Measurements from ENCODE around the gene RBM10. TPM values are rescaled to one million over a fixed set of nuclear protein-coding genes. Genes with fewer than 3 reads are reported as not detected.
A peak's percentile ranks its signal among the peaks of the same experiment; 100 is the strongest.

The RBM10 gene
- total and polyA plus RNA-seq, 9 donors = 12.0 to 53.0 (median 36.7) TPM

- Histone ChIP-seq H3K27me3 (no peaks in the 10 kb centered on the region), H3K9me3 (no peaks in the 10 kb centered on the region), H3K4me3 (no peak overlapping the region), H3K36me3 (no peaks in the 10 kb centered on the region), H3K4me1 (ENCODE audit: insufficient read depth) (no peaks in the 10 kb centered on the region), H3K27ac (no peak overlapping the region)
- peak in 2 of 5 donors; percentile 17 to 24 for DNase-seq
- intact Hi-C loops (cut with DNase I) = no loop called here
- WGBS, 3 donors = 89 to 90% (median 89%) methylated on average over 9 of the region's 9 CpGs
- no peak for TF ChIP-seq EP300 (IDR thresholded peaks at IDR 0.05)
- TF ChIP-seq CTCF (IDR thresholded peaks at IDR 0.05) = no peak
- TF ChIP-seq POLR2A (IDR thresholded peaks at IDR 0.05) = no peak
These were observed 82.2 kb downstream of the RBM10 start for GRCh38 chrX:47227334-47227583.

GRCh38 chrX:47228550-47229270 lies 83.7 kb downstream of the RBM10 start:
- Histone ChIP-seq H3K27me3 (no peaks in the 10 kb centered on the region), H3K9me3 (no peaks in the 10 kb centered on the region), H3K4me3 (no peak overlapping the region), H3K36me3 (no peaks in the 10 kb centered on the region), H3K4me1 (ENCODE audit: insufficient read depth) (no peaks in the 10 kb centered on the region), H3K27ac (no peak overlapping the region)
- intact Hi-C loops (cut with DNase I) = no loop called here
- no peak for TF ChIP-seq EP300 (IDR thresholded peaks at IDR 0.05)
- TF ChIP-seq CTCF (IDR thresholded peaks at IDR 0.05) = no peak
- no peak for TF ChIP-seq POLR2A (IDR thresholded peaks at IDR 0.05)
- peak in 3 of 5 donors; percentile 16 to 28 (median 20) for DNase-seq
- 90 to 96% (median 94%) methylated on average over 12 of the region's 12 CpGs for WGBS, 3 donors

GRCh38 chrX:47229427-47229826 lies 84.4 kb downstream of the RBM10 start:
- Histone ChIP-seq H3K27ac (no peak overlapping the region), H3K27me3 (no peaks in the 10 kb centered on the region), H3K4me1 (ENCODE audit: insufficient read depth) (no peaks in the 10 kb centered on the region), H3K36me3 (no peaks in the 10 kb centered on the region), H3K4me3 (no peak overlapping the region), H3K9me3 (no peaks in the 10 kb centered on the region)
- 93 to 98% (median 94%) methylated on average over 6 of the region's 6 CpGs for WGBS, 3 donors
- DNase-seq = peak in 3 of 5 donors; percentile 15 to 31 (median 16)
- TF ChIP-seq POLR2A (IDR thresholded peaks at IDR 0.05) (no peak), CTCF (IDR thresholded peaks at IDR 0.05) (no peak), EP300 (IDR thresholded peaks at IDR 0.05) (no peak)
- intact Hi-C loops (cut with DNase I) = no loop called here

GRCh38 chrX:47230136-47230868 lies 85.3 kb downstream of the RBM10 start:
- Histone ChIP-seq H3K36me3 (no peaks in the 10 kb centered on the region), H3K27ac (no peak overlapping the region), H3K4me1 (ENCODE audit: insufficient read depth) (no peaks in the 10 kb centered on the region), H3K27me3 (no peaks in the 10 kb centered on the region), H3K9me3 (no peaks in the 10 kb centered on the region), H3K4me3 (no peak overlapping the region)
- no peak for DNase-seq
- TF ChIP-seq CTCF (IDR thresholded peaks at IDR 0.05) (no peak), POLR2A (IDR thresholded peaks at IDR 0.05) (no peak), EP300 (IDR thresholded peaks at IDR 0.05) (no peak)
- 86 to 90% (median 87%) methylated on average over 5 of the region's 5 CpGs for WGBS, 3 donors
- intact Hi-C loops (cut with DNase I) = no loop called here
